ENCODE results near the gene DLX3. TPM values are rescaled to one million over a fixed set of nuclear protein-coding genes. Genes with fewer than 3 reads are reported as not detected.
A peak's percentile ranks its signal among the peaks of the same experiment; 100 is the strongest.

DLX3 gene
- total RNA-seq, 2 experiments from 2014 or later, result not detected

DNA sequence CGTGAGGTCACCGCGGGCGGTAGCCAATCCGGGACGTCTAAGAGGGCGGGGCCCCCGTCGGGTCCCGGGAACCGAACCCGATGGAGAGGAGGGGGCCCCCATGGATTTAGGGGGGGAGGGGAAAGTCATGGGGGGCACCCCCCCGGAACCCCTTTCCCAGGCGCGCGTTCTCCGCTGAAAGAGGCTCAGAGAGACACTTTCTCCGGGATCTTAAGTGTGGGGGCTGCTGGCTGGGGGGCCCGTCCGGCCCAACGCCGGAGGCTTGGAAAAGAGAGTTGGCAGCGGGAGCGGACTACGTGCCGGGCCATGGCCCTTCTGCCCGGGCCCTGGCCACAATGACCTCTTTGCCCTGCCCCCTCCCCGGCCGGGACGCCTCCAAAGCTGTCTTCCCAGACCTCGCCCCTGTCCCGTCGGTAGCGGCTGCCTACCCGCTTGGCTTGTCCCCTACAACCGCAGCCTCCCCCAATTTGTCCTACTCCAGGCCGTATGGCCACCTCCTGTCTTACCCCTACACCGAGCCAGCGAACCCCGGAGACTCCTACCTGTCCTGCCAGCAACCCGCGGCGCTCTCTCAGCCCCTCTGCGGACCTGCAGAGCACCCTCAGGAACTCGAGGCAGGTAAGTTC is 25.8 kb downstream of the DLX3 start, which contains the start of gene DLX4:
DLX4 (plus strand) TSS at position 57 of the 626 bp plus-strand sequence; CDS start at position 336, 279 bp downstream.
- BruUV-seq (replicated peaks), result no TSS peak
- H4K20me1 ChIP-seq (ENCODE audit: insufficient read depth, low read length), result no peaks in the 10 kb centered on the region
- TF ChIP-seq CTCF (conservative IDR thresholded peaks at IDR 0.05; ENCODE audit: low read length) (no peak), EZH2phosphoT487 (IDR thresholded peaks at IDR 0.05; ENCODE audit: borderline replicate concordance, low read depth, low read length) (no peak)
- no peak within 1 kb of the TSS for H3K27ac ChIP-seq (ENCODE audit: low read depth, low read length, poor library complexity, severe bottlenecking)
- no peaks in the 10 kb centered on the region for H3K36me3 ChIP-seq (ENCODE audit: insufficient read depth, low read length)
- peak within 1 kb of the TSS; percentile 77 for H3K4me2 ChIP-seq (ENCODE audit: low read length)
- peak within 1 kb of the TSS; percentile 70 for H3K4me3 ChIP-seq (ENCODE audit: low read depth, low read length, poor library complexity, severe bottlenecking)
- POLR2A ChIA-PET, result no interaction called here
- peak within 1 kb of the TSS; percentile 89 for H2AFZ ChIP-seq (ENCODE audit: low read length)
- H3K9me2 ChIP-seq (ENCODE audit: insufficient read depth, low read length), result no peaks in the 10 kb centered on the region
- H3K4me1 ChIP-seq (ENCODE audit: insufficient read depth, low read length, poor library complexity, severe bottlenecking), result peaks cover 9% of the 10 kb centered on the region
- no peak for DNase-seq (ENCODE audit: low spot score)
- intact Hi-C loops (cut with micrococcal nuclease; ENCODE audit: unreplicated experiment), result no loop called here
- no peaks in the 10 kb centered on the region for H3K9me3 ChIP-seq (ENCODE audit: low read length)
- CTCF ChIA-PET (ENCODE audit: unreplicated experiment), result no interaction called here
- no peaks in the 10 kb centered on the region for H3K79me2 ChIP-seq (ENCODE audit: insufficient read depth, low read depth, low read length)

DNA sequence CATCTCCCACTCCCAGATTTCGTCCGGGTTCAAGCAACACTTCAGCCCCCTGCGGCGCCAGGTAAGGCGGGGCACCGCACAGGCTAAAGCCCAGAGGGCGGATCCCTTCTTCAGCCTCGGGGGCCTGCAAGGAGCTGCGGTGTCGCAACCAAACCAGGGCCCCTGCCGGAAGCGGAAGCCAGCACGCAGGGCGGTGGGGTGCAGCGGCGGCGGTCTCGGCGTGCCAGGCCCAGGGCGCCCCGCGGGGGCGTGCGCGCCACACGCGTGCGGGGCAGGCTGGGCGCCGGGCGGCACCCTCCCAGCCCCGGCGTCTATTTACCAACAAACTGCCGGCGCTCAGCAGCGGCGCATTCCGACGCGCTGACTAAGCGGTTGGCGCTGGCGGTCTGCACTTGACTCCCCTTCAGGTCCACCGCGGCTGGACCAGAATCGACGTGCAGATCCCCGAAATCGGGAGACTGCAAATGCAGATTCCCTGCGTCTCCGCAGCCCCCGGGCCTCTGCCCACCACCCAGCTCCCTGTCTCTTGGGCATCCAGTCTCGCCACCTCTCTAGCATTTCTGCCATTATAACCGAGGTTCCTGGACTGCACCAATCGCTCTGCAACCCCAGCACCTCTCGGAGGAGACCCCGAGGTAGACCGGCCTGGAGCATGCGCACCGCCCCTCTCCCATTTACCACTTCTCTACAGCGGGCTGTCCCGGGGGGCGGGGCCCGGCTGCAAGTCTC is 26.5 kb downstream of the DLX3 start:
- Histone ChIP-seq H3K4me2 (ENCODE audit: low read length) (peak overlapping the region; percentile 77), H3K9me3 (ENCODE audit: low read length) (no peaks in the 10 kb centered on the region)
- no TSS peak for BruUV-seq (replicated peaks)

More for the DNA sequence above, 26.5 kb downstream of the DLX3 start:
- CTCF ChIA-PET (ENCODE audit: unreplicated experiment), result no interaction called here
- Histone ChIP-seq H3K4me1 (ENCODE audit: insufficient read depth, low read length, poor library complexity, severe bottlenecking) (peaks cover 9% of the 10 kb centered on the region), H3K4me3 (ENCODE audit: low read depth, low read length, poor library complexity, severe bottlenecking) (peak overlapping the region; percentile 70), H4K20me1 (ENCODE audit: insufficient read depth, low read length) (no peaks in the 10 kb centered on the region), H2AFZ (ENCODE audit: low read length) (peak overlapping the region; percentile 89), H3K36me3 (ENCODE audit: insufficient read depth, low read length) (no peaks in the 10 kb centered on the region), H3K27ac (ENCODE audit: low read depth, low read length, poor library complexity, severe bottlenecking) (no peak overlapping the region), H3K79me2 (ENCODE audit: insufficient read depth, low read depth, low read length) (no peaks in the 10 kb centered on the region), H3K9me2 (ENCODE audit: insufficient read depth, low read length) (no peaks in the 10 kb centered on the region)
- peak; percentile 73 for DNase-seq (ENCODE audit: low spot score)
- POLR2A ChIA-PET, result no interaction called here
- TF ChIP-seq EZH2phosphoT487 (IDR thresholded peaks at IDR 0.05; ENCODE audit: borderline replicate concordance, low read depth, low read length), result no peak
- TF ChIP-seq CTCF (conservative IDR thresholded peaks at IDR 0.05; ENCODE audit: low read length), result no peak
- intact Hi-C loops (cut with micrococcal nuclease; ENCODE audit: unreplicated experiment), result no loop called here
